Skeletal muscle cell (primary cell): Measurements from ENCODE around the gene ERICH4.
"Not testable (repeated sequence)": the region's sequence is repeated elsewhere in the genome, so short reads cannot be mapped to it uniquely, and the experiment has no call there.

Source experiments
- DNase-seq: peaks from one replicate; pipeline ENCODE4 v3.0.0-alpha.2; 2010; ENCODE audit warnings: low read depth
- H3K4me3 ChIP-seq: 2 replicates; pipeline ENCODE4 v1.5.1; 2011; ENCODE audit warnings: low read depth, mild to moderate bottlenecking, control low read depth, low read length, moderate library complexity

ERICH4 gene, protein sequence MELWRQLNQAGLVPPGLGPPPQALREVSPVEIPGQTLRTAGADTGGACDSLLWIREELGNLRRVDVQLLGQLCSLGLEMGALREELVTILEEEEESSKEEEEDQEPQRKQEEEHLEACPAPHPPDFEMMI

GRCh38 chr19:41442473-41443355 lies at the start of gene ERICH4:
Gene ERICH4, plus strand, starts transcription at chr19:41443156. Its CDS starts 14 bp downstream, at chr19:41443170.
- no peak for DNase-seq
- H3K4me3 ChIP-seq, result no peak within 1 kb of the TSS

GRCh38 chr19:41395355-41395754 lies 47.6 kb upstream of the ERICH4 start:
- H3K4me3 ChIP-seq, result no peak overlapping the region
- DNase-seq, result no peak

GRCh38 chr19:41397086-41398049 lies 45.6 kb upstream of the ERICH4 start, which contains the start of the genes BCKDHA and EXOSC5:
Gene BCKDHA, plus strand, starts transcription at chr19:41397818. Its CDS starts 10 bp downstream, at chr19:41397828.
Gene EXOSC5, minus strand, starts transcription at chr19:41397359. Its CDS starts 31 bp downstream, at chr19:41397328.
- H3K4me3 ChIP-seq, result peak within 1 kb of the TSS; percentile 96
- peak; percentile 98 for DNase-seq

- DNase-seq, result no peak
- H3K4me3 ChIP-seq, result peak overlapping the region; percentile 89
These were observed 44.9 kb upstream of the ERICH4 start for GRCh38 chr19:41398050-41398418.

- DNase-seq, result no peak
- peak overlapping the region; percentile 89 for H3K4me3 ChIP-seq
These were observed 44.4 kb upstream of the ERICH4 start for GRCh38 chr19:41398598-41398997.

DNA sequence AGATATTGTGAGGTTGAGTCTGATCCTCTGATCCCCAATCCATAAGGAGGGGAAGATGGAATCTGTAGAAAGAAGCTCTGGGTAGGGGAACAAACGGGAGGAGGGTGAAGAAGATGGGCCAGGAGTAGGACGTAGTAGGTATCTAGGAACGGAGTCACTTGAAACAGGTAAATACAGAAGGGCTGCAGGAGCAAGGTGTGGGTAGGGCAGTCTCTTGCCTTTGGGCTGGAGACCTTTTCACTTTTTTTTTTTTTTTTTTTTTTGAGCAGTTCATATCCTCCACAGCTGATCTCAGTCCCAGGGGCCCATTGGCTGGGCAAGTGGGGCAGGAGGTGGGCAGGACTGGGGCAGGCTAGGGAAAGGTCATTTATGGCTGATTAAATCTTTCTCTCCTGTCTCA lies 43.9 kb upstream of the ERICH4 start:
- H3K4me3 ChIP-seq, result no peak overlapping the region
- no peak for DNase-seq

GRCh38 chr19:41399525-41399924 lies 43.4 kb upstream of the ERICH4 start:
- H3K4me3 ChIP-seq, result no peak overlapping the region
- DNase-seq, result no peak

DNA sequence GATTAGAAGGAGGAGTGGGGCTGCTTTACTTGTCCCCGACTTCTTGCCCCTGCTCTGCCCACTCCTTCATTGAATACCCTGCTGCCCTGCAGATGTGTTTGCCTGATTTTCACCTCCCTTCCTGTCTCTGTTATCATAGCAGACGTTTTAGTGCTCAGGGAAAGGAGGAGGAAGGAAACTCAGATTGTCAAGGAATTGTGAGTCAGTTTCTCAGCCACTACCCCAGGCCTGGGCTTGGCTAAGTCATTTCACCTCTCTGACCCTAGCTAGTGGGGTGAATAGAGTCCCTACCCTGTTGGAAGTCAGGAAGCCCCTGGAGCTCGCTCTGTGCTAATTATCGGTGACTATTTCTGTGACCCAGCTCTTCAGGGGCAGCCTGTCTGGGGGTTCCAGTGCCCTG lies 41.5 kb upstream of the ERICH4 start:
- DNase-seq, result no peak
- H3K4me3 ChIP-seq, result no peak overlapping the region

DNA sequence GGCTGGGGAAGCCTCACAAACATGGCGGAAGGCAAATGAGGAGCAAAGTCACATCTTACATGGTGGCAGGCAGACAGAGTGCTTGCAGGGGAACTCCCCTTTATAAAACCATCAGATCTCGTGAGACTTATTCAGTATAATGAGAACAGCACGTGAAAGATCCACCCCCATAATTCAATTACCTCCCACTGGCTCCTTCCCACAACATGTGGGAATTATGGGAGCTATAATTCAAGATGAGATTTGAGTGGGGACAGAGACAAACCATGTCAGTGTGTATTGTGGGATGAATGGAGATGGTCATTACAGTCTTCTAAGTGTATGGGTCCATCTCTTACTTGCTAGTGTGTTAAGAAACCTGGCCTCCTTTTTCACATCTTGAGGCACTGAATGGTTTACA lies 40.9 kb upstream of the ERICH4 start:
- H3K4me3 ChIP-seq, result no peak overlapping the region
- DNase-seq, result no peak

- no peak overlapping the region for H3K4me3 ChIP-seq
- DNase-seq, result no peak
These were observed 39.6 kb upstream of the ERICH4 start for GRCh38 chr19:41403181-41403970.

DNA sequence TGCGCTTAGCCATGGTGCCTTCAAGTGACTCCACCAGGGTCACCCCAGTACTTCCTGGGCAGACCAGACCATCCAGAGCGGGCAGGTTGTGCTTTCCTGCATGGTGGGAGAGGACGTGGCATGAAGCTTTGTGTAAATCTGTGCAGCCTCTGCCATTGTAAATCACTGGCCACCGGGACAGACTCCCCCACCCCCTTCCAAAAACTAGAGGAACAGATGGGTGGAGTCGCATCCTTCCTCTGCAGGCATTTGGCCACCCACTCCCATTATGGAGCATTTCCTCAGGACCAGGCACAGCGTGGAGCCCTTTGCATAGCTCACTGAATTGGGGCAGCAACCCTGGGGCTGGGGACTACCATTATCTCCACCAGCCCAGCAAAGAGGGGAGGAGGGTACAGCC lies 37.2 kb upstream of the ERICH4 start:
- no peak overlapping the region for H3K4me3 ChIP-seq
- no peak for DNase-seq

GRCh38 chr19:41407271-41407670 lies 35.7 kb upstream of the ERICH4 start:
- H3K4me3 ChIP-seq, result no peak overlapping the region
- DNase-seq, result no peak

GRCh38 chr19:41408256-41408655 lies 34.7 kb upstream of the ERICH4 start:
- DNase-seq, result no peak
- no peak overlapping the region for H3K4me3 ChIP-seq

DNA sequence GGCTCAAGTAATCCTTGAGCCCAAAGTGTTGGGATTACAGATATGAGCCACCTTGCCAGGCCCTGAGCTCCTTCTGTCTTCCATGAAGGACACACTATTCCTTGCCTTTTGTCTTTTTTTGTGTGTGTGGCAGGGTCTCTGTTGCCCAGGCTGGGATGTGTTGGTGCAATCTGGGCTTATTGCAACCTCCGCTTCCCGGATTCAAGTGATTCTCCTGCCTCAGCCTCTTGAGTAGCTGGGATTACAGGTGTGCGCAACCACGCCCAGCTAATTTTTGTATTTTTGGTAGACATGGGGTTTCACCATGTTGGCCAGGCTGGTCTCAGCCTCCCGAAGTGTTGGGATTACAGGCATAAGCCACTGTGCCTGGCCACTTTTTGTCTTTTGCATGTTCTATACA lies 34.1 kb upstream of the ERICH4 start:
- DNase-seq, H3K4me3 ChIP-seq: not testable (repeated sequence)

- H3K4me3 ChIP-seq, result no peak overlapping the region
- DNase-seq, result no peak
These were observed 33.7 kb upstream of the ERICH4 start for GRCh38 chr19:41409288-41409687.

GRCh38 chr19:41410336-41411054 lies 32.5 kb upstream of the ERICH4 start:
- H3K4me3 ChIP-seq, result no peak overlapping the region
- DNase-seq, result no peak

- no peak overlapping the region for H3K4me3 ChIP-seq
- no peak for DNase-seq
These were observed 31.6 kb upstream of the ERICH4 start for GRCh38 chr19:41411100-41411967.

GRCh38 chr19:41411968-41412265 lies 31.0 kb upstream of the ERICH4 start:
- DNase-seq, result no peak
- H3K4me3 ChIP-seq, result no peak overlapping the region
